HUES6 (cell line): Measurements from ENCODE around the gene EMP3.
"Not testable (repeated sequence)": the region's sequence is repeated elsewhere in the genome, so short reads cannot be mapped to it uniquely, and the experiment has no call there.

ENCODE experiments used
- H3K27ac ChIP-seq: 2 replicates; pipeline ENCODE4 v1.7.0; 2013; ENCODE audit warnings: low read depth, mild to moderate bottlenecking, low read length, inconsistent platforms
- H3K27me3 ChIP-seq: 2 replicates; pipeline ENCODE4 v1.6.1; 2013; ENCODE audit warnings: low read length; ENCODE audit not compliant: control insufficient read depth, insufficient read depth
- H3K36me3 ChIP-seq: 2 replicates; pipeline ENCODE4 v1.6.1; 2013; ENCODE audit warnings: low read length; ENCODE audit not compliant: control insufficient read depth, insufficient read depth
- H3K4me1 ChIP-seq: 2 replicates; pipeline ENCODE4 v1.6.1; 2013; ENCODE audit warnings: low read length; ENCODE audit not compliant: control insufficient read depth, insufficient read depth
- H3K4me3 ChIP-seq: 2 replicates; pipeline ENCODE4 v1.5.1; 2013; ENCODE audit warnings: low read depth, low read length
- H3K9ac ChIP-seq: one replicate; pipeline ENCODE4 v1.6.1; 2013; ENCODE audit warnings: mild to moderate bottlenecking, low read length
- H3K9me3 ChIP-seq: 2 replicates; pipeline ENCODE4 v1.6.1; 2013; ENCODE audit warnings: low read depth, low read length; ENCODE audit not compliant: control insufficient read depth, insufficient read depth

EMP3 gene

DNA sequence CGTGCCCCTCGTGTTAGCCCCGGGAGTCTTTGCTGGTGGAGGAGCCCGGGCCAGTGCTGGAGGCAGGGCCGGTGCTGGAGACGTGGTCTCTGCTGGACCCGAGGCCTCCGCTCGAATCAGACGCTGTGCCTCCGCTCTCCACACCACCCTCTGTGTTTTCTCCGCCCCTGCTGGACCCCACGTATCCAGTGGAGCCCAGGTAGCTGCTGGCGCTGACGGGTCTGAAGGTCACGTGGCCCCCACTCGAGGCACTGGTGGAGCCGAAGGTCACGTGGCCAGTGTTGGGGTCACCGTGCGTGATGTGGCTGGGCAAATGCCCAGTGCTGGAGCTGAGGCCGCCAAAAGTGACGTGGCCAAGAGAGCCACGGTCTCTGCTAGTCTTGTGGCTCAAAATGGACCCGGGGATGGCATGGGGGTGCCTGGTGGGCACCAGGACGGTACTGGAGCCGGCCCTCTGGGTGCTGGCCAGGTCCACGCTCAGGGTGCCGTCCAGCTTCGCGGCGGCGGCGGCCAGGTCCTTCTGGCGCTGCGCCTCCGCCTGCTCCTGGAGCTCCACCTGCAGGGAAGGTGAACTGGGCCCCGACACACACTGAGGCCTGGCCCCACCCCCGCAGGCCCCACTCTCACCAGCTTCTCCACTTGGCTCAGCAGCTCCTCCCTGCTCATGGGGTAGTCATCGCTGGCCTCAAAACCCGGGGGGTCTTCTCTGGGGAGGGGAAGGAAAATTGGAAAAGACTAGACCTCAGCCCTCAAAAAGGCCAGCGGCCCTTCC is 28.2 kb upstream of the EMP3 start:
- peaks cover 5% of the 10 kb centered on the region; the same call in 1 of the 2 replicates for H3K4me1 ChIP-seq
- no peak overlapping the region for H3K9ac ChIP-seq
- no peak overlapping the region for H3K4me3 ChIP-seq
- no peaks in the 10 kb centered on the region for H3K9me3 ChIP-seq
- no peaks in the 10 kb centered on the region for H3K27me3 ChIP-seq
- no peak overlapping the region for H3K27ac ChIP-seq
- H3K36me3 ChIP-seq, result no peaks in the 10 kb centered on the region

DNA sequence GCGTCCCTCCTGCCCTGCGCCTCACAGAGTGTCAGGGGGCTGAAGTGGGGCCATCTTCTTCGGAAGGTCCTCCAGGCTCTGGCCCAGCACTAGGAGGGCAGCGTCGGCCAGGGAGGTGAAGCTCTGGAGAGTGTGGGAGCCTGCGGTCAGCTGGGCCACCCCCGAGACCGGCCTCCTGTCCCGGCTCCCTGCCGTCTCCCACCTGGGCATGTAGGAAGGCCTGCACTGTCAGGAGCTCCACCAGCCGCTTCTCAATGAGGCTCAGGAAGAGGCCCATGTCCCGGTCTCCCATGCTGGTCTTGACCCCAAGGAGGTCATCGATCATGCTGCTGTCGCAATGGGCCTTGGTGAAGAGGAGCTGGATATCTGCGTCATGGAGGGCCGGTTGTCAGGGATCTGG is 27.4 kb upstream of the EMP3 start:
- Histone ChIP-seq H3K9me3 (no peaks in the 10 kb centered on the region), H3K4me3 (no peak overlapping the region), H3K27me3 (no peaks in the 10 kb centered on the region), H3K4me1 (peaks cover 5% of the 10 kb centered on the region; the same call in 1 of the 2 replicates), H3K36me3 (no peaks in the 10 kb centered on the region), H3K9ac (no peak overlapping the region), H3K27ac (no peak overlapping the region)

DNA sequence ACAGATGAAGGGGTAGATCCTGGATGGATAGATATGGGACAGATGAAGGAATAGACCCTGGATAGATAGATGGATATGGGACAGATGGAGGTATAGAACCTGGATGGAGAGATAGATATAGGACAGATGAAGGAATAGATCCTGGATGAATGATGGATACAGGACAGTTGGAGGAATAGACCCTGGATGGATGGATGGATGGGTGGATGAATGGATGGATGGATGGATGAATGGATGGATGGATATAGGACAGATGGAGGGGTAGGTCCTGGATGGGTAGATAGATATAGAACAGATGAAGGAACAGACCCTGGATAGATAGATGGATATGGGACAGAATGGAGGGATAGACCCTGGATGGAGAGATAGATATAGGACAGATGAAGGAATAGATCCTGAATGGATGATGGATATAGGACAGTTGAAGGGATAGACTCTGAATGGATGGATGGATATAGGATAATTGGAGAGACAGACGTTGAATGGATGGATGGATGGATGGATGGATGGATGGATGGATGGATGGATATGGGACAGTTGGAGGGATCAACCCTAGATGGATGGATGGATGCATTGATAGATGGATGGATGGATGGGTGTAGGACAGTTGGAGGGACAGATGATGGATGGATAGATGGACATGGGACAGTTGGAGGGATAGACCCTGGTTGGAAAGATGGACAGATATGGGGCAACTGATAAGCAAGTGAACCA is 23.3 kb upstream of the EMP3 start:
- H3K9me3 ChIP-seq, result no peaks in the 10 kb centered on the region
- H3K4me3 ChIP-seq, result no peak overlapping the region
- H3K4me1 ChIP-seq, result 0 out of 2 replicates have a peak, but pooled peaks cover 2% of the 10 kb centered on the region
- no peaks in the 10 kb centered on the region for H3K27me3 ChIP-seq
- H3K36me3 ChIP-seq, result no peaks in the 10 kb centered on the region
- no peak overlapping the region for H3K9ac ChIP-seq
- no peak overlapping the region for H3K27ac ChIP-seq

DNA sequence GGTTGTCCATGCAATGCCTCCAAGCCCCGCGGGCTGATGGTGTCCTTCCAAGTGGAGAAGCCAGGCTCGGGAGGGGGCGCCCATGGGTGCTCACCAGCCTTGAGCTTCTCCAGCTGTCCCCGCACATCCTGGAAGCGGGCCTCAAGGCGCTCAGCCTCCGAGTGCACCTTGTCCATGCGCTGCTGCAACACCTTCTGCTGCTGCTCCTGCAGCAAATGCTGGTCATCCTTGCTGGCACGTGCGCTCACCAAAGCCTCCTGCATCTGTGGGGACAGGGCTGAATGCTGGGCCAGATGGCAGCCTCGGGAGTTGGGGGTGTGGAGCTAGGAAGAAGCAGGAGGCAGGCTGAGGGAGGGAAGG is 22.8 kb upstream of the EMP3 start:
- no peaks in the 10 kb centered on the region for H3K27me3 ChIP-seq
- no peak overlapping the region for H3K27ac ChIP-seq
- H3K36me3 ChIP-seq, result no peaks in the 10 kb centered on the region
- H3K4me1 ChIP-seq, result no peaks in the 10 kb centered on the region
- H3K9me3 ChIP-seq, result no peaks in the 10 kb centered on the region
- H3K4me3 ChIP-seq, result no peak overlapping the region
- H3K9ac ChIP-seq, result no peak overlapping the region

DNA sequence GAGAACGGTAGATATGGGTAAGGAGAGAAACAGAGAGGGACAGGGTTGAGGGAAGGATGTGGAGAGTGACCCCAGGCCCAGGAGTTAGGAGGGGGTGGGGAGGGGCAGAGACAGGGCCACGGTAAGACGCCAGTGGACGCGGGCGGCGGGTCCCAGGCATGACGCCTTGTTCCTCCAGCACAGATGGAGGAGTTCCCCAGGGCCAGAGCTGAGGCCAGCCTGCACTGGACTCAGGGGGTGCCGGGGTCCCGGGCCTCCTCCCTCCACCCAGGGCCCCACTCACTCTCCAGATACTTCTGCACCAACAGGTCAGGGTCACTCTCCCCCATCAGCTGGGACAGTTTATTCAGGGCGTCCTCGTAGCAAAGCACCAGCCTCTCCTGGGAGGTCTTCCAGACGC is 22.0 kb upstream of the EMP3 start:
- no peak overlapping the region for H3K9ac ChIP-seq

DNA sequence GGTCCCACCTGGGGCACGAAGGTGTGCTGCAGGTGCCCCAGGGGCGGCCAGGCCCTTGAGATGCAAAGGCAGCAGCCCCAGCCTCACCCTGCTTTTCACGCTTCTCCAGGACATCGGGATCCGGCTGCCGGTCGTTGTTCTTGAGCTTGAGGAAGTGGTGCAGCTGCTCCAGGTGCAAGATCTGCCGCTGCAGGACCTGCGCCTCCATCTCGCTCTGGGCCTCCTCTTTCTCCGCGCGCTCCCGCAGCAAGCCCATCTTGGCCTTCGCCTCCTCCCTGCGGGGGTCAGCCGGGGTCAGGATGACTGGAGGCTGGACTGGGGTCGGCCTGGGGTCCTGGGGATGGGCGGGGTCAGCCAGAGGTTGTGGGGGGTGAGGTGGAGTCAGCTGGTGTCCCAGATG is 21.5 kb upstream of the EMP3 start:
- H3K27ac ChIP-seq, result no peak overlapping the region
- no peaks in the 10 kb centered on the region for H3K9me3 ChIP-seq
- H3K36me3 ChIP-seq, result no peaks in the 10 kb centered on the region
- H3K4me1 ChIP-seq, result peaks cover 6% of the 10 kb centered on the region
- H3K4me3 ChIP-seq, result no peak overlapping the region
- no peaks in the 10 kb centered on the region for H3K27me3 ChIP-seq
- no peak overlapping the region for H3K9ac ChIP-seq

More for the DNA sequence above, 22.0 kb upstream of the EMP3 start:
- H3K9me3 ChIP-seq, result no peaks in the 10 kb centered on the region
- H3K36me3 ChIP-seq, result no peaks in the 10 kb centered on the region
- H3K27me3 ChIP-seq, result no peaks in the 10 kb centered on the region
- H3K4me1 ChIP-seq, result 0 out of 2 replicates have a peak, but pooled peaks cover under 1% of the 10 kb centered on the region
- no peak overlapping the region for H3K4me3 ChIP-seq
- H3K27ac ChIP-seq, result no peak overlapping the region

DNA sequence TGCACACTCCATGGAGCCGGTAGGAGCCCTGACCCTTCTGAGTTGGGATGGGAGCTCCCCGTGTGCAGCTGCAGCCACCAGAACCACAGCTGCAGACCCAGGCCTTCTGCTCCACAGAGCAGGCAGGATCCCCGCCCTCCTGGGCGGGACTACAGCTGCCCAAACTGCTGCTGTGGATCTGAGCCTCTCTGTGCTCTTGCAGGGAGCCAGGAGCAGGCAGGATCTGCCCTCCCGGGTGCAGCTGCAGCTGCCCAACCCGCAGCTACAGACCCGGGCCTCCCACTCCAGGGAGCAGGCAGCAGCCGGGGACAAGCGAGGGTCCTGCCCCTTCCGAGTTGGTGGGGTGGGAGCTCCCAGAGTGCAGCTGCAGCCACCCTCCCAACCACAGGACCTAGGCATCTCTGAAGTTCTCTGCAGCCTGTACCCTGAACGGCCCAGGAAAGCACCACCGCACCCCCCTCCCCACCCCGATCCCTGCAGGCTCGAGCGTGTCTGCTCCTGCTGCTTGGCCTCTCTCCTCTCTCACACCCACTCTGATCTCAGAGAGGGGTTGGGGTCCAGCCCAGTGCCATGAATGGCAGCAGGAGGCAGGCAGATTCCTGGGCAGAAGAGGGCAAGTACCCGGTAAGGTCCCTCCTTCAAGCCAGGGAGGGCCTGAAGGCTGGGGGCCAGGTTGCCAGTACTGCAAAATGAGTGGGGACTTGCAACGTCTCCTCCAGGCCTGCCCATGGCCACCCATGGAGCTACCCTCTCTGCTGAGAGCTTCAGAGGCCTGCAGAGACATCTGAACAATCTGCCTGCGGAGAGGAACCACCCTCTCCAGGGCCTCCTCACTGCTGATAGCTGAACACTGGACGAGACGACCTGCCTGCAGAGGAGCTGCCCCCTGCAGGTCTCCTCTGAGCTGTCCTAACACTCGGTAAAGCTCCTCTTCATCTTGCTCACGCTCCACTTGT is 16.4 kb upstream of the EMP3 start:
- no peaks in the 10 kb centered on the region for H3K27me3 ChIP-seq
- H3K27ac ChIP-seq, result no peak overlapping the region
- H3K9me3 ChIP-seq, result no peaks in the 10 kb centered on the region
- H3K4me1 ChIP-seq, result peaks cover 14% of the 10 kb centered on the region
- no peak overlapping the region for H3K9ac ChIP-seq
- no peaks in the 10 kb centered on the region for H3K36me3 ChIP-seq
- no peak overlapping the region for H3K4me3 ChIP-seq

DNA sequence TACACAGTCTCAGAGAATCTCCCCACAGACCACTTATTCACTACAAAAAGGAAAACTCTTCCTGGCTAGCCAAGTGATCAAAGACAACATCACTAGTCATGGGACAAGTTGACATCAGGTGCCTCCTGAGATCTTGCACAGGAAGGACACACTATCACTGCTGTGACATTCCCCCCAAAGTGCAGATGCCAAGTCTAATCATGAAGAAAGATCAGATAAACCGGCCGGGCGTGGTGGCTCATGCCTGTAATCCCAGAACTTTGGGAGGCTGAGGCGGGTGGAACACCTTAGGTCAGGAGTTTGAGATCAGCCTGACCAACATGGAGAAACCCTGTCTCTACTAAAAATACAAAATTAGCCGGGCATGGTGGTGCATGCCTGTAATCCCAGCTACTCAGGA is 15.6 kb upstream of the EMP3 start:
- H3K27ac ChIP-seq, result not testable (repeated sequence)

DNA sequence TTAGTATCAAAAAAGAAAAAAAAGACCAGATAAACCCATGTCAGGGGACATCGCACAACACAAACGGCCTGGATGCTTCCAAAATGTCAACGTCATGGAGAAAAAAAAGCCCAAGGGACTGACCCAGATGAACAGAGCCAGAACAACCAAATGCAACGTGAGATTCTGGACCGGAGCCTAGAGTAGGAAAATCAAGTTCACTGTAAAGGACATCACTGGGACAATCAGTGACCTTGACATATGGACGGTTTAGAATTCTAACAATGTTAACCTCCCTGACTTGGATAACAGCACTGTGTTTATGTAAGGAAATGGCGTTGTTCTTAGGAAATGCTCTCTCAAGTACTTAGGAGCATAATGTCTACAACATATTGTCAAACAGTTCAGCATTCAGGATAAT is 15.1 kb upstream of the EMP3 start:
- no peak overlapping the region for H3K4me3 ChIP-seq
- H3K27me3 ChIP-seq, result no peaks in the 10 kb centered on the region
- peaks cover 14% of the 10 kb centered on the region for H3K4me1 ChIP-seq
- H3K9ac ChIP-seq, result no peak overlapping the region
- no peaks in the 10 kb centered on the region for H3K9me3 ChIP-seq
- H3K27ac ChIP-seq, result no peak overlapping the region
- no peaks in the 10 kb centered on the region for H3K36me3 ChIP-seq

More for the DNA sequence above, 15.6 kb upstream of the EMP3 start:
- H3K9ac ChIP-seq, H3K4me3 ChIP-seq, H3K27me3 ChIP-seq, H3K9me3 ChIP-seq, H3K36me3 ChIP-seq: not testable (repeated sequence)
- H3K4me1 ChIP-seq, result peaks cover 14% of the 10 kb centered on the region

DNA sequence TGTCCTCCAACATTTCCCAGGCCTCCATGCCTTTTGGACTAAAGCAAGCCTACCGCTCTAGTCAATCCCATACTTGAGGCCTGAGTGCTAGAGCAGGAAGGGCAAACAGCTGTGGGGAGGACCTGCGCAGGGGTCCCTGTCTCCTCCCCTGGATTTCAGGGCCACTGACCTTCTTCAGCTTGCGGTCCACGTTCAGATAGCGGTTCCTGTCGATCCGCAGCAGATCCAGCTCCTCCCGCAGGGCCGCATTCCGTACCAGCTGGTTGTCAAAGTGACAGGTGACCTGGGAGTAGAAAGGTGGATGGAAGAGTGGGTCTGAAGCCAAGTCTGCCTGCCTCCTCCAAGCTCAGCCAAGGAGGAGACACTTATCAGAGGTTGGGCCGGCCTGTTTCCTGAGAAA is 14.0 kb upstream of the EMP3 start:
- H3K27ac ChIP-seq, result no peak overlapping the region
- no peaks in the 10 kb centered on the region for H3K36me3 ChIP-seq
- no peak overlapping the region for H3K9ac ChIP-seq
- H3K4me3 ChIP-seq, result no peak overlapping the region
- no peaks in the 10 kb centered on the region for H3K27me3 ChIP-seq
- H3K9me3 ChIP-seq, result no peaks in the 10 kb centered on the region
- peaks cover 14% of the 10 kb centered on the region for H3K4me1 ChIP-seq
